Activated naive CD8-positive, alpha-beta T cell (primary cell): ENCODE measurements around the gene ACCS.

Experiments used
- H3K27ac Mint-ChIP-seq: one replicate; pipeline ENCODE4 v1.8.0; 2021; ENCODE audit warnings: mixed read lengths
- H3K27me3 Mint-ChIP-seq: one replicate; pipeline ENCODE4 v1.8.0; 2021; ENCODE audit warnings: mixed read lengths
- H3K36me3 Mint-ChIP-seq: one replicate; pipeline ENCODE4 v1.8.0; 2021; ENCODE audit warnings: mixed read lengths
- H3K4me1 Mint-ChIP-seq: one replicate; pipeline ENCODE4 v1.8.0; 2021; ENCODE audit warnings: low read depth, mixed read lengths
- H3K4me3 Mint-ChIP-seq: one replicate; pipeline ENCODE4 v1.8.0; 2021; ENCODE audit warnings: mild to moderate bottlenecking, mixed read lengths
- H3K9me3 Mint-ChIP-seq: one replicate; pipeline ENCODE4 v1.8.0; 2021; ENCODE audit warnings: low read depth, mixed read lengths

Gene ACCS

DNA sequence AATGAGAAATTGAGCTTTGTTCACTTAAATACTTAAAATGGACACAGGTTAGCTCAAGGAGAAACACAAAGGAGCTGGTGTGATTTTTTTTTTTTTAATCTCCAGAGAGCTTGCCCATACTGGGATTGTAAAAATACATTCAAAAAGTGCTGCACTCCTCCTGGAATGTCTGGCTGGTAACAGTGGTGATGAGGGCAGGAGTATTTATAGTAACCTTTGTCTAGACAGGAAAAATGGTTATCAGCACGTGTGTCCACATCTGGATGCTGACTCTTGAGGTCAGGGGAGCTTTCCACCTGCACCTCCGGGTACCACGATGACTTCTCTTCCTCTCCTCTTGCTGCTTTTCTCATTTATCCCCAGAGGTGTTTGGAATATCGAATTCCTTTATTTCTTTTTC, 59.5 kb downstream of the ACCS start:
- no peaks in the 10 kb centered on the region for H3K27me3 Mint-ChIP-seq
- H3K9me3 Mint-ChIP-seq = no peaks in the 10 kb centered on the region
- no peaks in the 10 kb centered on the region for H3K4me1 Mint-ChIP-seq
- no peak overlapping the region for H3K27ac Mint-ChIP-seq
- peaks cover 37% of the 10 kb centered on the region for H3K36me3 Mint-ChIP-seq
- H3K4me3 Mint-ChIP-seq = no peak overlapping the region

DNA sequence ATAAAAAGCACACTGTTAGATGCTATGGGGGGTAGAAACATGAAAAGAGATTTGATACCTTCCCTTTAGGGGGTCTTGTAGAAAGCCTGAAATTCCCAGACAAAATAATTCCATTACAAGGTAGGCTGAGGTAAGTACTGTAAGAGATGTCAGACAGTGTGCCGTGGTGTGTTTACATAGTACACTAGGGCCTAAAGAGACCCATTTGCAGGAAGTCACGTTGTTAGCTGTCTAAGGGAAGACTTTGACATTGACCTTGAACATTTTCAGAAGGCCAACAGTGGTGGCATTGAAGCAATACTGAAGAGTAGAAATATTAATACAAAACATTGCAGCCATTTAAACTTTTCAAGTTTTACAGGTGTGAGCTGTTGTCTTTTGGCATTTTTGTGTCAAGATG, 60.2 kb downstream of the ACCS start:
- Mint-ChIP-seq H3K9me3 (no peaks in the 10 kb centered on the region), H3K4me3 (no peak overlapping the region), H3K27ac (no peak overlapping the region), H3K27me3 (no peaks in the 10 kb centered on the region), H3K36me3 (peaks cover 37% of the 10 kb centered on the region), H3K4me1 (no peaks in the 10 kb centered on the region)

DNA sequence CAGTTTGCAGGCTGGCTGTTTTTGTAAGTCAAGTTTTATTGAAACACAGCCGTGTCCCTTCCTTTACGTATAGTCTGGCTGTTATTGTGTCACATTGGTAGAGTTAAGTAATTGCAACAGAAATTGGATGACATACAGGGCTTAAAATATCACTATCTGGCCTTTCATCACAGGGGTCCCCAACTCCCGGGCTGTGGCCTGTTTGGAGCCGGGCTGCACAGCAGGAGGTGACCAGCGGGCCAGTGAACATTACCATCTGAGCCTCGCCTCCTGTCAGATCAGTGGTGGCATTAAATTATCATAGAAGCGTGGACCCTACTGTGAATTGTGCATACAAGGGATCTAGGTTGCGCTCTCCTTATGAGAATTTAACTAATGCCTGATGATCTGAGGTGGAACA, 61.1 kb downstream of the ACCS start:
- Mint-ChIP-seq H3K27me3 (no peaks in the 10 kb centered on the region), H3K36me3 (peaks cover 35% of the 10 kb centered on the region), H3K27ac (no peak overlapping the region), H3K4me1 (no peaks in the 10 kb centered on the region), H3K4me3 (no peak overlapping the region), H3K9me3 (no peaks in the 10 kb centered on the region)

DNA sequence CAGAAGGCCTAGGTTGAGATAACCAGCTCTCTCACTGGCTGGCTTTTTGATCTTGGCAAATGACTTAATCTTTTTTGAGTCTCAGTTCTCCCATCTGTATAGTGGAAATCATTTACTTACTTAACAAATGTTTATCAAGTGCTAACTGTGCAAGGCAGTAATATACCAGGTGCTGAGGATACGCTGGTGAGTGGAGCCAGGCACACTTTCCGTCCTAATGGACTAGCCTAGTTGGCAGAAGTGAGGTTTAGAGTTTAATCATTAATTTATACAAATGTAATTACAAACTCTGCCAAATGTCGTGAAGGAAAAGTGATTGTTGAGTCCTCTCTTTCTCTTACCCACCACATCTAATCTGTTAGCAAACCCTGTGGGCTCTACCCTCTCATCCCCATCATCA, 62.7 kb downstream of the ACCS start:
- Mint-ChIP-seq H3K36me3 (peaks cover 33% of the 10 kb centered on the region), H3K4me3 (no peak overlapping the region), H3K27me3 (no peaks in the 10 kb centered on the region), H3K27ac (no peak overlapping the region), H3K4me1 (no peaks in the 10 kb centered on the region), H3K9me3 (no peaks in the 10 kb centered on the region)

DNA sequence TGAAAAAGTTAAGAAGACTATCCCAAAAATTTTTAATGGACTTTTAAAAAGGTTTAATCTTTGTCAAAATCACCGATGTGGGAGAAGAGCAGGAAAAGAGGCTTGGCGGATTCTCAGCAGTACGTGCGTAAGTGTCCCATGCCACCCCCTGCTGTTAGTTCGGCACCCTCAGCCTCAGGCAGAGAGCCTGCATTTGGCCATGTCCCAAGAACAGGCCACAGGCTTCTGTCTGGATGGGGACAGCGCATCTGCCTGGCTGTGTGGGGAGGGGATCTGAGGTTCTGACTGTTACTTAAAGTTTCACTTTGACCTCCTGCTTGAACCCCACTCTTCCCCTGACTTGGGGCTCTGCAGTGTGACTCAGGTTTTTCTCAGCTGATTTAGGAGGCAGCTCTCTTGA, 64.7 kb downstream of the ACCS start:
- no peaks in the 10 kb centered on the region for H3K4me1 Mint-ChIP-seq
- H3K27me3 Mint-ChIP-seq = no peaks in the 10 kb centered on the region
- no peaks in the 10 kb centered on the region for H3K9me3 Mint-ChIP-seq
- H3K36me3 Mint-ChIP-seq = peaks cover 36% of the 10 kb centered on the region
- no peak overlapping the region for H3K27ac Mint-ChIP-seq
- H3K4me3 Mint-ChIP-seq = no peak overlapping the region

DNA sequence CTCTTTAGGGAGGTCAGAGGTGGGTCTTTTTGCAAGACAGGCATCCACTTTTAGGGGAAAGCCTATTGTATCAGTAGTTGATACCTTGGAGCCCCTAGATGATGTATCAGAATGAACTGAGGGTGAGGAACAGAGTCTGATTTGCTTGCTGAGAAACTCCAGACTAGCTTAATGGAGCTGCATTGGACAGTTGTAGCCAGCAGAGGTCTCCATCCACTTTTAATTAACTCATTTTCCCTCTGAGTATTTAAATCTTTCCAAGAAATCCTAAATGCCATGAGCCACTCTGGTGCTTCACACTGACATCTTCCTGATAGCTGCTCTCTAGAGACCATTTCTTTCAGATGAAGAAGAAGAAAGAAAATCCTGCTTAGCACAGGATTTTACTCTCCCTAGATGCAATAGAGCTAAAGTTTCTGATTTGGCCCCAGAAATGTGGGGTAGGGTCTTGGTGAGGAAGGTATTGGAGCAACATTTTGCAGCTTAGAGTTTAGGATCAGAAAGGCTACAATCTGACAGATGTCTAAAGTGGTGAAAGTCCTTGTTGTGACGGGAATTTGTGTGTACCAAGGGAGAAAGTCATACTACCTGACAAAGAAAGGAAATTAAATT, 67.4 kb downstream of the ACCS start:
- no peaks in the 10 kb centered on the region for H3K9me3 Mint-ChIP-seq
- H3K4me1 Mint-ChIP-seq = no peaks in the 10 kb centered on the region
- no peak overlapping the region for H3K4me3 Mint-ChIP-seq
- no peaks in the 10 kb centered on the region for H3K27me3 Mint-ChIP-seq
- H3K36me3 Mint-ChIP-seq = peaks cover 30% of the 10 kb centered on the region
- no peak overlapping the region for H3K27ac Mint-ChIP-seq
